Mesodermal cell (in vitro differentiated cells): ENCODE results near the gene WDR90.
A peak's percentile ranks its signal among the peaks of the same experiment; 100 is the strongest.
"Not testable (repeated sequence)": the region's sequence is repeated elsewhere in the genome, so short reads cannot be mapped to it uniquely, and the experiment has no call there.

ENCODE experiments used
- H3K27ac ChIP-seq: 2 replicates; pipeline ENCODE4 v1.7.0; 2013; ENCODE audit warnings: mild to moderate bottlenecking, low read depth, low read length, moderate library complexity; ENCODE audit not compliant: severe bottlenecking
- H3K36me3 ChIP-seq: 2 replicates; pipeline ENCODE4 v1.7.1; 2013; ENCODE audit warnings: mild to moderate bottlenecking, low read length, moderate library complexity; ENCODE audit not compliant: control insufficient read depth, insufficient read depth
- H3K4me1 ChIP-seq: one replicate; pipeline ENCODE4 v1.7.1; 2013; ENCODE audit warnings: mild to moderate bottlenecking, low read length; ENCODE audit not compliant: insufficient read depth, control insufficient read depth, poor library complexity, severe bottlenecking
- H3K4me3 ChIP-seq: 2 replicates; pipeline ENCODE4 v1.7.0; 2013; ENCODE audit warnings: low read length, control low read depth, mild to moderate bottlenecking; ENCODE audit not compliant: insufficient read depth, poor library complexity, severe bottlenecking; ENCODE audit errors: extremely low read depth
- H3K9me3 ChIP-seq: 2 replicates; pipeline ENCODE4 v1.7.1; 2013; ENCODE audit warnings: mild to moderate bottlenecking, low read length, moderate library complexity; ENCODE audit not compliant: control insufficient read depth
- WGBS, 2 experiments: methylation state at CpG; one replicate each; pipeline ENCODE4 v1.1.5; 2013; ENCODE audit warnings: missing lambda C conversion rate in 2 of 2; ENCODE audit not compliant: insufficient coverage in 2 of 2; 5-methylcytosine and 5-hydroxymethylcytosine counted together

The WDR90 gene

GRCh38 chr16:707062-707538, 57.9 kb downstream of the WDR90 start:
- WGBS, 2 experiments: 36 to 46% methylated on average over 12 to 14 of the region's 14 CpGs
- no peaks in the 10 kb centered on the region for H3K36me3 ChIP-seq
- H3K27ac ChIP-seq: no peak overlapping the region
- H3K4me3 ChIP-seq: no peak overlapping the region
- peaks cover 11% of the 10 kb centered on the region for H3K4me1 ChIP-seq
- H3K9me3 ChIP-seq: no peaks in the 10 kb centered on the region

- peaks cover 11% of the 10 kb centered on the region for H3K4me1 ChIP-seq
Measured at GRCh38 chr16:708019-708418, 58.9 kb downstream of the WDR90 start.

GRCh38 chr16:708959-709358, 59.8 kb downstream of the WDR90 start:
- H3K27ac ChIP-seq: no peak overlapping the region

More at GRCh38 chr16:708019-708418, 58.9 kb downstream of the WDR90 start:
- Histone ChIP-seq H3K36me3 (no peaks in the 10 kb centered on the region), H3K27ac (no peak overlapping the region), H3K9me3 (no peaks in the 10 kb centered on the region), H3K4me3 (no peak overlapping the region)
- WGBS, 2 experiments: 49 to 56% methylated on average over 3 of the region's 3 CpGs

GRCh38 chr16:709566-710499, 60.7 kb downstream of the WDR90 start:
- peaks cover 11% of the 10 kb centered on the region for H3K4me1 ChIP-seq
- H3K9me3 ChIP-seq: no peaks in the 10 kb centered on the region
- H3K27ac ChIP-seq: peak overlapping the region; percentile 79
- H3K36me3 ChIP-seq: no peaks in the 10 kb centered on the region
- WGBS, 2 experiments: 35 to 40% methylated on average over 20 to 29 of the region's 30 CpGs
- no peak overlapping the region for H3K4me3 ChIP-seq

More at GRCh38 chr16:708959-709358, 59.8 kb downstream of the WDR90 start:
- no peak overlapping the region for H3K4me3 ChIP-seq
- peaks cover 11% of the 10 kb centered on the region for H3K4me1 ChIP-seq
- no peaks in the 10 kb centered on the region for H3K9me3 ChIP-seq
- no peaks in the 10 kb centered on the region for H3K36me3 ChIP-seq
- WGBS, 2 experiments: 73 to 78% methylated on average over 2 of the region's 4 CpGs

GRCh38 chr16:710500-711075, 61.4 kb downstream of the WDR90 start:
- Histone ChIP-seq H3K9me3 (no peaks in the 10 kb centered on the region), H3K27ac (no peak overlapping the region), H3K36me3 (no peaks in the 10 kb centered on the region), H3K4me1 (peaks cover 11% of the 10 kb centered on the region), H3K4me3 (no peak overlapping the region)
- WGBS, 2 experiments: 80% methylated on average over 20 to 21 of the region's 21 CpGs

GRCh38 chr16:711084-711483, 61.9 kb downstream of the WDR90 start:
- H3K4me3 ChIP-seq: no peak overlapping the region
- H3K4me1 ChIP-seq: peaks cover 12% of the 10 kb centered on the region

GRCh38 chr16:711548-712320, 62.6 kb downstream of the WDR90 start:
- Histone ChIP-seq H3K36me3 (no peaks in the 10 kb centered on the region), H3K4me1 (peaks cover 18% of the 10 kb centered on the region)

More at GRCh38 chr16:711084-711483, 61.9 kb downstream of the WDR90 start:
- Histone ChIP-seq H3K9me3 (no peaks in the 10 kb centered on the region), H3K27ac (no peak overlapping the region), H3K36me3 (no peaks in the 10 kb centered on the region)
- WGBS, 2 experiments: 79 to 90% methylated on average over 10 to 12 of the region's 12 CpGs

GRCh38 chr16:712740-713250, 63.6 kb downstream of the WDR90 start:
- H3K27ac ChIP-seq: peak overlapping the region; percentile 16
- WGBS, 2 experiments: 41 to 44% methylated on average over 11 of the region's 13 CpGs

More at GRCh38 chr16:711548-712320, 62.6 kb downstream of the WDR90 start:
- Histone ChIP-seq H3K9me3 (no peaks in the 10 kb centered on the region), H3K4me3 (no peak overlapping the region), H3K27ac (no peak overlapping the region)
- WGBS, 2 experiments: 8 to 40% methylated on average over 5 to 19 of the region's 25 CpGs

GRCh38 chr16:714079-714478, 64.9 kb downstream of the WDR90 start:
- 86 to 99% methylated on average over 9 to 11 of the region's 11 CpGs for WGBS, 2 experiments
- Histone ChIP-seq H3K4me1 (peaks cover 20% of the 10 kb centered on the region), H3K9me3 (no peaks in the 10 kb centered on the region), H3K27ac (no peak overlapping the region), H3K4me3 (no peak overlapping the region), H3K36me3 (peaks cover 4% of the 10 kb centered on the region)

More at GRCh38 chr16:712740-713250, 63.6 kb downstream of the WDR90 start:
- H3K4me3 ChIP-seq, H3K9me3 ChIP-seq, H3K36me3 ChIP-seq: not testable (repeated sequence)
- H3K4me1 ChIP-seq: peaks cover 20% of the 10 kb centered on the region
